GM19452 (cell line): Measurements from ENCODE around the gene KIF17.

ENCODE experiments used
- ATAC-seq: cut with Tn5 transposase; IDR thresholded peaks from one replicate; pipeline ENCODE4 v1.9.1; 2021; ENCODE audit not compliant: unreplicated experiment

The KIF17 gene

DNA sequence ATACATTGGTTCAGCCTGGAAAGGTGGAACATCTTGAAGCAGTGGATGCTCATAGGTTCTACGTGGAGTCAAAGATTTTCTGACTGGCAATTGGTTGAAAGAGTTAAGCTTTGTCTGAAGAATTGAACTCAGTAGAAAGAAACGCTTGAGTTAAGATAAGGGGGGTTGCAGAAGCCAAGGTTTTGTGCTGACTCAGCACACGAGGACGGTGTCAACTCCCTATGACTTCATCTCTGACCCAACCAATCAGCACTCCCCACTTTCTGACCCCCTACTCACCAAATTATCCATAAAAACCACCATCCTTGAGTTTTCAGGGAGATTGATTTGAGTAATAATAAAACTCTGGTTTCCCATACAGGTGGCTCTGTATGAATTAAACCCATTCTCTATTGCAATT lies 87.1 kb downstream of the KIF17 start:
- no peak for ATAC-seq

DNA sequence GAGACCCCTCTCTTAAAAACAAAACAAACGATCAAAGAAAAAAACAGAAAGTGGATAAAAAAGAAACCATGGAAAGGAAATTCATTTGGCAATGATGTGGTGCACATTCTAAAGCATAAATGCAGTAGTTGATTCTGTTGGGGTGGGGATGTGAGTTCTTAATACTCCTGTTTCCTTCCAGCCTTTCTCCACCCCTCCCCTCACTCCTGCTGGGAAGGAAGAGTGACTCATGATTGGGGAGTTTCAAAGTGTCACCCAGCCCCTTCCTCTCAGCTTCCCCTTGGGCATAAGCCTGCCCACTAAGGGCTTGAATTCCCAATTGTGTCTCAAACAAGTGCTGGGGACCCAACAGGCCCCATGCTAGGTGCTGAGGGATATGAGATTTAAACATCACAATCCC lies 91.3 kb downstream of the KIF17 start:
- no peak for ATAC-seq

DNA sequence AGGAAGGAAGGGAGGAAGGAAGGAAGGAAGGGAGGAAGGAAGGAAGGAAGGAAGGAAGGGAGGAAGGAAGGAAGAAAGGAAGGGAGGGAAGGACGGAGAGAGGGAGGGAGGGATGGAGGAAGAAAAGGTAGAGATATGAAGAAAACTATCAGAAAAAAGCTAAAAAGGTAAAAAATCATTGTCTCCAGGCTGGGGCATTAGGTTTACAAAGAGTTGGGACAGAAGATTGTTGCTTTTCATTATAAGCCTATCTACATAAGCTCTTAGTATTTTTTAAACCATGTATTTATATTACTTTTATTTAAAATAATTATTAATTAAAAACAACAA lies 91.7 kb downstream of the KIF17 start:
- ATAC-seq = no peak

- ATAC-seq = no peak
Observed at GRCh38 chr1:20625176-20626097, 92.4 kb downstream of the KIF17 start.

DNA sequence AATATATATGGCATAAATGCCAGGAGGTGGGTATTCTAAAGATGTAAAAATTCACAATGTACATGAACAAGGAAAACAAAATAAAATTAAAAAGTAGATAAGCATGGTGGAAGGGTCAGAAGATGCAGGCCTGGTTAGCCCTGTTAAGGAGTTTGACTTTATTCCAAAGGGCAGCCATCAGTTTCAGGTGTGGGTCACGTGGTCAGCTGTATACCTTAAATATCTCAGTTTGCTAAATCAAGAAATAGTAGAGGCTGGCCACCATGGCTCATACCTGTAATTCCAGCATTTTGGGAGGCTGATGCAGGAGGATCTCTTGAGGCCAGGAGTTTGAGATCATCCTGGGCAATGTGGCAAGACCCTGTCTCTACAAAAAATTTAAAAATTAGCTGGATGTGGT lies 93.1 kb downstream of the KIF17 start:
- ATAC-seq = no peak

- ATAC-seq = no peak
Observed at GRCh38 chr1:20621012-20621411, 96.8 kb downstream of the KIF17 start.

DNA sequence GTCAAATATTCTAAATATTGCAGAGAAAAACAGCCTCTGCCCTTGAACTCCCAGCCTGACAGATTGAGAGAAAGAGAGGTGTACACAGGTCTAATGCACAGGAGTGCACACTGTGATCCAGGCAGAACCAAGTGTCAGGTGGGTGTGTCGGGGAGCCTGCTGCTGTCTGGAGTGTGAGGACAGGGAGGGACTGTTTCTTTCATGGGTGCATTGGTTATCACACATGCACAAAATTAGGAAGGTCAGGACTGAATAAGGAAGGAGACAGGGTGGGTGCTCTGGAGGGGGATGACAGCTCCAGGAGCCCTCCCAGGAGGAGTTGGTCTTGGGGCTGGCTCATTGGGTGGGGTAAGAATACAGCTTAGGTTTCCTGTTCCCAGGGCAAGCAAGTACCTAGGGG lies 97.8 kb downstream of the KIF17 start:
- ATAC-seq = no peak

DNA sequence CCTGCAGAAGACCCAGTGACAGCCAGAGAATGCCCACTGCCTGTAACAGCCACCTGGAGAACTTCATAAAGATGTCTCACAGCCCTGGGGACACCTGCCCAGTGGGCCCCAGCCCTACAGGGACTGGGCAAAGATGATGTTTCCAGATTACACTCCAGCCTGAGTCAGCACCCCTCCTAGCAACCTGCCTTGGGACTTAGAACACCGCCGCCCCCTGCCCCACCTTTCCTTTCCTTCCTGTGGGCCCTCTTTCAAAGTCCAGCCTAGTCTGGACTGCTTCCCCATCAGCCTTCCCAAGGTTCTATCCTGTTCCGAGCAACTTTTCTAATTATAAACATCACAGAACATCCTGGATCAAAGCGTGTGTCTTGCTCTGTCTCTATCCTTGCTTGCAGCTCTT lies 99.3 kb downstream of the KIF17 start:
- no peak for ATAC-seq

DNA sequence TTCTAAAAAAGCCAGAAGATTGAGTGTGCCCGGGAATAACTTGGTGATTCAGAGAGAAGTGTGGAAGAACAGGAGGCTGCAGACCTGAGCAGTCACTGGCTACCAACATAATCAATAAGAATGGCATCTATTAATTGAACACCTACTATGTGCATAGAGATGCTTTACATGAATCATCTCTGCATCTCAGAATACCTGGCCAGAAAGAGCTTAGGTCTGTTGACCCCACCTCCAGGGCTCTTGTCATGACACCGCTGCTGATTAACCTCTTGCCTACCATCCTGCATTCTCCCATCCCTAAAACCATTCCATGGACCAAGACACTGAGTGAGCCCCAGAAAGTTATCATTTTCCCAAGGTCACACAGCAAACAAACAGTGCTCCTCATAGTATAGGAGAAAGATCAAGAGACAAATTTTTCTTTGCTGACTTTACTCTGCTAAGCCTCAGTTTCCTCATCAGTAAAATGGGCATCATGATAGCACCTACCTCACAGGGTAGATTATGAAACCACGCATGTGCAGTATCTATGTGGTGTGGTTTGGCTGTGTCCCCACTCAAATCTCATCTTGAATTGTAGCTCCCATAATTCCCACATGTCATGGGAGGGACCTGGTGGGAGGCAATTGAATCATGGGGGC lies 100.8 kb downstream of the KIF17 start:
- ATAC-seq = no peak

- ATAC-seq = no peak
Observed at GRCh38 chr1:20615946-20616846, 101.6 kb downstream of the KIF17 start.

DNA sequence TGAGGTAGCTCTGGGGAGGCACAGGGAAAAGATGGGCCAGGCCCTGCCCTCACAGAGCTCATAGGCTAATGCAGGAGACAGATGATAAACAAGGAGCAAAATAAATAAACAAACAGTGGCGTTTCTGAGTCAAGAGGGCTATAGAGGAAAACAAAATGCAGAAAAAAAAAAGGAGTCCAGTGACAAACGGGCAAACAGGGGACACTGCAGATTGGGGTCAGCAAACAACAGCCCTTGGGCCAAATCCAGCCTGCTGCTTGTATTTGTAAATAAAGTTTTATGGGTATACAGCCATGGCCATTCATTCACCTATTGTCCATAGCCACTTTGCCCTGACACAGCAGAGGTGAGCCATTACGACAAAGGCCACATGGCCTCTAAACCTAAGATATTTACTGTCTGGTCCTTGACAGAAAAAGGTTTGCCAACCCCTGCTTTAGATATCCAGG lies 103.7 kb downstream of the KIF17 start:
- ATAC-seq = no peak
